Measurements from ENCODE around the gene CAPN10. TPM values are rescaled to one million over a fixed set of nuclear protein-coding genes. Genes with fewer than 3 reads are reported as not detected.

Gene CAPN10
- total RNA-seq, 4 donors from 2014 or later, result 28.0 to 66.3 (median 54.8) TPM

DNA sequence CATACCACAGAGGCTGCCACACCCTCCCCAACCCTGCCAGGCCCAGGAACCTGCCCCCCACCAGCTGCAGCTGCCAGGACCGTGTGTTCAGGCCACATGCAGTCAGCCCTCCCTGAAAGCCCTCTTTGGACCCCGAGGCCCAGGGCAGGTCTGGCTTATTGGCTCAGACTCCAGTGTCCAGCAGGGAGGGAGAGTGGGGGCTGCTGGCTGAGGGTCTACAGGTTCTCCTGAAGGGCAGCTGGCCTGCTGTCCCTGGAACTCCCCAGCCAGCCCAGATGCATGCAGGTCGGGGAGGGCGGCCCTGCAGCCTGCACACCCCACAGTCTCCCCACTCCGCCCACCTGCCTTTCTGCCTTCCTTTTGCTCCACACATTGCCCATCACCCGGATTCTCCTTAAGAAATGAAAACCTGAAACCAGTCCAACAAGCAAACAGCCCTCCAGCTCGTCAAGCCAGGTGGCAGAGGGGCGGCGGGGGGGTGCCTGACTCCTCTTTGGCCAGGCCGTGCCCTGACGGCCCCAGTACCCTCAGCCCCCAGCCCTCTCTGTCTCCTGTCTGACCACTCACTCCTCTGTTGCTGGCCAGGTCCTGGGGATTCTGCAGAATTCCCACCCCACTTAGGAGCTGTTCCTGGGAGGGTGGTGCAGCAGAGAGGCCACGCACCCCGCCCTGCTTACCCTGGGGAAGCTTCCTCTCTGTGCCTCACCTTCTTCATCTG is 56.7 kb downstream of the CAPN10 start:
- Histone ChIP-seq H3K9me3 (no peaks in the 10 kb centered on the region), H3K27me3 (peaks cover 0 to 59% of the 10 kb centered on the region in 2 donors), H3K4me1 (peaks cover 0 to 12% (median 0%) of the 10 kb centered on the region in 4 donors), H3K27ac (no peak overlapping the region), H3K4me3 (no peak overlapping the region), H3K36me3 (no peaks in the 10 kb centered on the region)
- no peak for DNase-seq (ENCODE audit: low spot score in 2 of 2)
- WGBS, 2 donors, result 60 to 68% methylated on average over 13 of the region's 13 CpGs
- TF ChIP-seq EP300 (IDR thresholded peaks at IDR 0.05) (no peak), POLR2A (IDR thresholded peaks at IDR 0.05) (no peak)
- TF ChIP-seq, protein P1, sequence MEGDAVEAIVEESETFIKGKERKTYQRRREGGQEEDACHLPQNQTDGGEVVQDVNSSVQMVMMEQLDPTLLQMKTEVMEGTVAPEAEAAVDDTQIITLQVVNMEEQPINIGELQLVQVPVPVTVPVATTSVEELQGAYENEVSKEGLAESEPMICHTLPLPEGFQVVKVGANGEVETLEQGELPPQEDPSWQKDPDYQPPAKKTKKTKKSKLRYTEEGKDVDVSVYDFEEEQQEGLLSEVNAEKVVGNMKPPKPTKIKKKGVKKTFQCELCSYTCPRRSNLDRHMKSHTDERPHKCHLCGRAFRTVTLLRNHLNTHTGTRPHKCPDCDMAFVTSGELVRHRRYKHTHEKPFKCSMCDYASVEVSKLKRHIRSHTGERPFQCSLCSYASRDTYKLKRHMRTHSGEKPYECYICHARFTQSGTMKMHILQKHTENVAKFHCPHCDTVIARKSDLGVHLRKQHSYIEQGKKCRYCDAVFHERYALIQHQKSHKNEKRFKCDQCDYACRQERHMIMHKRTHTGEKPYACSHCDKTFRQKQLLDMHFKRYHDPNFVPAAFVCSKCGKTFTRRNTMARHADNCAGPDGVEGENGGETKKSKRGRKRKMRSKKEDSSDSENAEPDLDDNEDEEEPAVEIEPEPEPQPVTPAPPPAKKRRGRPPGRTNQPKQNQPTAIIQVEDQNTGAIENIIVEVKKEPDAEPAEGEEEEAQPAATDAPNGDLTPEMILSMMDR (IDR thresholded peaks at IDR 0.05), result no peak

DNA sequence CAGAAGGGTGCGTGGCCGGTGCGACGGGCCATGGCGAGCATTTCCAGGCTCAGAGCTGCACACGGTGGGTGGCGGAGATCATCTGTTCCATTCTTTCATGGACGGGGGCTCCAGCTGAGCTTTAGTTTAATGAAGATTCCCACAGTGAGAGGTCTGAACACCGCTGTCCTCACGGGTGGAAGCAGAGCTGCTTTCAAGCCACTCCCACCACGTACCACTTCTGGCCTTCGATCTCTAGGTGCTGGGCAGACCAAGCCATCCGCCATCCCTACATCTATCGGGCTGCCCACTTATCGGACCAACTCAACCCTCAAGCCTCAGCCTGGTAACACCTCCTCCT is 57.2 kb downstream of the CAPN10 start:
- TF ChIP-seq, protein P1 (IDR thresholded peaks at IDR 0.05), result no peak
- TF ChIP-seq EP300 (IDR thresholded peaks at IDR 0.05) (no peak), POLR2A (IDR thresholded peaks at IDR 0.05) (no peak)
- peaks cover 0 to 8% (median 0%) of the 10 kb centered on the region in 4 donors for H3K4me1 ChIP-seq
- H3K36me3 ChIP-seq, result no peaks in the 10 kb centered on the region
- H3K4me3 ChIP-seq, result no peak overlapping the region
- H3K27ac ChIP-seq, result no peak overlapping the region
- peaks cover 0 to 59% of the 10 kb centered on the region in 2 donors for H3K27me3 ChIP-seq
- H3K9me3 ChIP-seq, result no peaks in the 10 kb centered on the region
- 81 to 82% methylated on average over 15 of the region's 15 CpGs for WGBS, 2 donors
- DNase-seq (ENCODE audit: low spot score in 2 of 2), result no peak

DNA sequence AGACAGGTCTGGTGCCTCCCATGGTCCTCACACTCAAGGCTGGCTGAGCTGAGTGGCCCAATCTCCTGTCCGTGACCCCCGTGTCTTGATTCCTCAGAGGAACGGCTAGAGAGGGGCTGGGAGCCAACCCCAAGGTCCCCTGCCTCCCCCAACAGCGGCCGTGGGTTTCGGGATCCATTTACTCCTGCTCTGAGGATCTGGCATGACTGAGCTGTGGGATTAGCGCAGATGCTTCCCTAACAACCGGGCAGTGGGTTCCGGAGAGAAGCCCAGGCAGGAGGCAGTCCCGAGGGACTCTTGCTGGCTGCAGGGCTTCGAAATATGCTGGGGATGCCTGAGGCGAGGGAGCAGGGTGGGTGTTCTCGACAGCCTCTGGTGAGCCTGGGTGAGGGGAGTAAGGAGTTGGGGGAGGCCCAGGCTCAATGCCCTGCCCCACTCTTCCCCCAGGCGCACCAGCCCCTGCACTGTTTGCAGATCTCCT is 57.7 kb downstream of the CAPN10 start:
- TF ChIP-seq, protein P1 (IDR thresholded peaks at IDR 0.05), result no peak
- TF ChIP-seq POLR2A (IDR thresholded peaks at IDR 0.05) (no peak), EP300 (IDR thresholded peaks at IDR 0.05) (no peak)
- 50 to 55% methylated on average over 14 of the region's 14 CpGs for WGBS, 2 donors
- Histone ChIP-seq H3K27me3 (peaks cover 0 to 59% of the 10 kb centered on the region in 2 donors), H3K27ac (no peak overlapping the region), H3K36me3 (no peaks in the 10 kb centered on the region), H3K9me3 (no peaks in the 10 kb centered on the region), H3K4me3 (no peak overlapping the region), H3K4me1 (peaks cover 0 to 6% (median 0%) of the 10 kb centered on the region in 4 donors)
- DNase-seq (ENCODE audit: low spot score in 2 of 2), result no peak

DNA sequence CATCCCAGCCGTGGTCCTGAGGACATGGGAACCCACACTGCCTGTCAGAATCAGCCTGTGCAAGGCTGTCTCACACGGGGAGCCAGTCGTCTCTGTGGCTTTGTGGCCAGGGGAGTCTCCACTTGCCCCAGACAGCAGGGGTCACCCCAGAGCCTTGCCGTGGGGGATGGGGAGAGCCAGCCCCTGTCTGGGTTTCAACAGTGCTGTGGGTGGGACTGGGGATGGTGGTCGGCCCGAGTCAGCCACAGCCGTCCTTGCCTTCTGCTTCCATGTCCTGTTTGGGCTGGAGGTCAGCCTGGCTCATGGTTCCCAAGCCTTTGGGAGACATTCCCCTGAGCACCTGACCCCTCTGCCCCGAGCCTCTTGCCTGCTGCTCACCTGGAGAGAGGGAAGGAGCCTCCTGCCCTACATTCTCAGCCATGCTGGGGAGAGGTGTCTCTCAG is 58.3 kb downstream of the CAPN10 start:
- Histone ChIP-seq H3K36me3 (no peaks in the 10 kb centered on the region), H3K4me3 (no peak overlapping the region), H3K27me3 (peaks cover 0 to 59% of the 10 kb centered on the region in 2 donors), H3K9me3 (no peaks in the 10 kb centered on the region), H3K4me1 (no peaks in the 10 kb centered on the region), H3K27ac (no peak overlapping the region)
- WGBS, 2 donors, result 19 to 37% methylated on average over 4 to 7 of the region's 8 CpGs
- no peak for DNase-seq (ENCODE audit: low spot score in 2 of 2)
- TF ChIP-seq EP300 (IDR thresholded peaks at IDR 0.05), result no peak
- TF ChIP-seq, protein P1 (IDR thresholded peaks at IDR 0.05), result no peak
- TF ChIP-seq POLR2A (IDR thresholded peaks at IDR 0.05), result no peak

DNA sequence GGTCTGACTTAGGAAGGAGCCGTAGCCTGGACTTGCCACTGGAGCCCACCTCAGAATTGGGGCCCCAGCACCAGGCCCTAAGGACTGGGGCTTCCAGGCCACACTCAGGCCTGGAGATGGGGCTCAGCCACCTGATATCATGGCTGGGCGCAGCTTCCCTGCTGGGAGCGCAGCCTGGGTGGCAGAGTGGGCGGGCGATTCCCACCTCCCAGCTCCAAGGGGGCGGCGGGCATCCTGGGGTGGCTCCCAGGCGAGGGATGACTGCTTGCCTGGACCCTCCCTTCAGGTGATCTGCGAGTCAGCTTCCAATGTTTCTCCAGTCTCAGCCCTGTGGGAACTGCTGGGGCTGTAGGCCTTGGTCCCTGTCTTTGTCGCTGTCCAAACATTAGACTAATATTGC is 58.8 kb downstream of the CAPN10 start:
- no peak for TF ChIP-seq EP300 (IDR thresholded peaks at IDR 0.05)
- TF ChIP-seq, protein P1 (IDR thresholded peaks at IDR 0.05), result no peak
- TF ChIP-seq POLR2A (IDR thresholded peaks at IDR 0.05), result no peak
- Histone ChIP-seq H3K4me1 (no peaks in the 10 kb centered on the region), H3K27me3 (peaks cover 0 to 61% of the 10 kb centered on the region in 2 donors), H3K9me3 (no peaks in the 10 kb centered on the region), H3K36me3 (no peaks in the 10 kb centered on the region), H3K4me3 (no peak overlapping the region), H3K27ac (no peak overlapping the region)
- 85 to 87% methylated on average over 10 of the region's 10 CpGs for WGBS, 2 donors
- DNase-seq (ENCODE audit: low spot score in 2 of 2), result no peak

All from tibial nerve (tissue), 4 donors.